T1000 (cell line): Measurements from ENCODE around the gene LRRC31.
A peak's percentile ranks its signal among the peaks of the same experiment; 100 is the strongest.

Experiments used
- DNase-seq: peaks from one replicate; lab custom pipeline; 2025; ENCODE audit warnings: mixed read lengths; lab: John Stamatoyannopoulos, UW

The LRRC31 gene

GRCh38 chr3:169863458-169863899 lies 6.3 kb downstream of the LRRC31 start:
- DNase-seq = no peak

DNA sequence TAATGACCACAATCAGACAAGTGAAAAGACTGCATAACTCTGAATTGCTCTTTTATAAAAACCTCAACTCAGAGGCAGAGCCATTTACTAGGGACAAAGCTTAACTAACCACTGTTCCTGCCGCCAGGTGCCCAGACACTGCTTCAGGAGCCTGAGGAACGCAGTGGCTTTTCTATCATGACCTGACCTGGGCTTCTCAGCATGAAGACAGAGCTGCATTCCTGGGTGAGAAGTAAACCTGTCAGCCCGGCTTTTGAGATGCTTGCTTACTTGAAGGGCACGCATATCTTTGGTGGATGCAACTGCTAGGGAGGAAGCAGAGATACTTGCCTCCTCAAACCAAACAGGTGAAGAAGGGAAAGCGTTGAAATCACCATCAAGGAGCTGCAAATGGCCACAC lies 7.9 kb downstream of the LRRC31 start:
- DNase-seq = no peak

DNA sequence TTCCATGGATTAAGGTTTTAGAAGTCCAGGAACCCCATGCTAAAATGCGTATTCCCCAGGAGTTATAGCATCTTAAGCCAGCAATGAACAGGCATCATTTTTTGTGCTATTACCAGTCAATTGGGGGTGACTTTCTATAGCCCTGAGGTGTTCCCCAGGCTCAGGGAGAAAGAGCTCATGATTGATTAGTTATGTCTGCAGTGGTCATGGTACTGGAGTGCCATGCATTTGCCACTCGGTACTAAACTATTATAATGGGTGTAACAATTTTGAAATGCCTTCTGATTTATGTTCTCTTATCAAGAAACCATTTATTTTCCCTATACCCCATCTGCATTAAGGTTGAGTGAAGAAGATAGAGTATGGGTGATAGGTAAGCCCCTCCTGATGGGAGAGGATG lies 11.9 kb downstream of the LRRC31 start:
- DNase-seq = no peak

GRCh38 chr3:169855514-169855913 lies 14.2 kb downstream of the LRRC31 start:
- DNase-seq = no peak

GRCh38 chr3:169850618-169851017 lies 19.1 kb downstream of the LRRC31 start:
- no peak for DNase-seq

- no peak for DNase-seq
Observed at GRCh38 chr3:169848741-169849140, 21.0 kb downstream of the LRRC31 start.

- no peak for DNase-seq
Observed at GRCh38 chr3:169847896-169848295, 21.8 kb downstream of the LRRC31 start.

- peak; percentile 47 for DNase-seq
Observed at GRCh38 chr3:169846458-169847193, 23.1 kb downstream of the LRRC31 start.

DNA sequence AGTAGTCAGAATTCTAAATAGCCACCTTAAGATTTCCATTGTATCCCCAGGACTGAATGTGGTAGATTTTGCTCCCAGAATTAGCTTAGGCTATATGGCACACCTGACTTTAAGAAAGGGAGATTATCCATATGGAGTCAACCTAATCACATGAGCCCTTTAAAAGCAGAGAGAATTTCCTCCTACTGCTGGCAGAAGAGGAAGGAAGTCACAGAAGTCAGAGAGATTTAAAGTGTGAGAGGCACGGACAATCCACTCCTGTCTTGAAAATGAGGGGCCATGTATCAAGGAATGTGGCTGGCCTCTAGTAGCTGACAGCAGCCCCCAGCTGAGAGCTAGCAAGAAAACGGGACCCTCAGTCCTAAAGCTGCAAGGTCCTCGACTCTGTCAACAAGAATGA lies 26.8 kb downstream of the LRRC31 start:
- no peak for DNase-seq

DNA sequence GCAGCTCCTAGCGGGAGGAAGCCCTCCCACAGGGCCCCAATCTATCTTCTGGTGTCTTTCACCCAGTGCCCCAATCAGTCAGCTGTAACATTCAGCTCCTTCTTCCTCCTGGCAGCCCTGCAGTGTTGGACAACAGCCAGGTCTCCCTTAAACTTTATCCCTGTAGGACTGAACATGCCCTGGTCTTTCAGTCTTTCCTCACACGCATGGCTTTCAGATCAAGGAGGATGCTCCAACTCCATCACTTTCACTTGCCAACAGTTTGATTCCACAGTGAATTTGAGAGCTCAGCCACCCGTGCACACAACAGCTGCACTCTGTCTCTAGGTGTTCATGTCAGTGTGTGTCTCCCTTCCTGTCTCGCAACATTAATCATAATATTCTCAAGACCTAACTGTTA lies 28.6 kb downstream of the LRRC31 start:
- no peak for DNase-seq

- DNase-seq = no peak
Observed at GRCh38 chr3:169838511-169839030, 31.2 kb downstream of the LRRC31 start.

GRCh38 chr3:169836942-169837275 lies 32.8 kb downstream of the LRRC31 start:
- DNase-seq = no peak

- DNase-seq = no peak
Observed at GRCh38 chr3:169836078-169836941, 33.4 kb downstream of the LRRC31 start.

GRCh38 chr3:169835533-169835932 lies 34.2 kb downstream of the LRRC31 start:
- no peak for DNase-seq

DNA sequence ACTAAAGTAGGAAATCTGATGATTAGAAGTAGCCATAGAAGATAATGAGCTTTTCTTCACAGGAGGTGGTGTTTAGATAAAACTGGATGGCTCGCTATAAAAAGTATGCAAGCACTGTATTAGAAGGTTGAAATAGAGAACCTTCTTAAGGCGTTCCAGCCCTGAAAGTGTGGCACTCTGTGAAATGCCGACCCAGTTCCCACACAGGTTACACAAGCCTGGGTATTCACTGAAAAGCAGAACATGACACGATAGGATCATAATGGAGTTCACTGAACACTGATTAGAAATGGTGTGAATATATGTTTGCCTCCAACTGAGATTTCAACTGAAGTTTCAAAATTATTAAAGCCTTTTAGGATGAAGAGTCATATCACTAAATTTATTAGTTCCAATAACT lies 42.0 kb downstream of the LRRC31 start:
- no peak for DNase-seq

DNA sequence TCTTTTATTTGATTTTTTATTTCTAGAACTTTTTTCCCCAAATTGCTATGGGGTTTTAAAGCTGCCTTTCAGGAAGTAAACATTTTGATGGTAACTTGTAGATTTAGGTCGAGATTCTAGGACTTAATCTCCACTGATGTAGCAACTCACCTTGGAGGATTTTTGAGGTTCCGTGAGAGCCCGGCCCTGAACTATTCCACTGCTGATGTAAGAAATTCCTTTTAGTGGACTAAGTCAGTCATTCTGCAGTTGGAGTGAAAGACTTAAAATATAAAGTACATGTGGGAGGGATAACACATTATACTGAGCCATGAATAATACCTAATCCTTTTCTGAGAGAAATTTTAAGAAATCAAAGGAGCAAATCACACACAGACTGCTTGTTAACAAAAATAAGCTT lies 44.4 kb downstream of the LRRC31 start:
- DNase-seq = no peak

DNA sequence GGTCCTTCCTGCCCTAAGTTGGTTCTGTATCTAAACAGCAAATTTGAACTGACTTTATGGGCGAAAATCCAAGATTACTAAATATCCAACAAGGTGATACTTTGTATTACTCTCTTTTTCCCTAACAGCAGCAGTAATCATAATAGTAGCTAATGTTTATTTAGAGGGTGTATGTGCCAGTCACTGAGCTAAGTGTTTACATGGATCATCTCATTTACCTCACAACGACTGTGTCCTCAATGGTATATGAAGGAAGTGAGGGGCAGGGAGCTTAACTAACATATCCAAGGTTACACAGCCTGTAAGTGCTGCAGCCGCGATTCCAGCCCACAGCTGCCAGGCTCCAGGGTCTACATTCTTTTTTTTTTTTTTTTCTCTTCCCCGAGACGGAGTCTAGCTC lies 46.8 kb downstream of the LRRC31 start:
- DNase-seq = no peak

- DNase-seq = no peak
Observed at GRCh38 chr3:169822540-169822939, 47.2 kb downstream of the LRRC31 start.

DNA sequence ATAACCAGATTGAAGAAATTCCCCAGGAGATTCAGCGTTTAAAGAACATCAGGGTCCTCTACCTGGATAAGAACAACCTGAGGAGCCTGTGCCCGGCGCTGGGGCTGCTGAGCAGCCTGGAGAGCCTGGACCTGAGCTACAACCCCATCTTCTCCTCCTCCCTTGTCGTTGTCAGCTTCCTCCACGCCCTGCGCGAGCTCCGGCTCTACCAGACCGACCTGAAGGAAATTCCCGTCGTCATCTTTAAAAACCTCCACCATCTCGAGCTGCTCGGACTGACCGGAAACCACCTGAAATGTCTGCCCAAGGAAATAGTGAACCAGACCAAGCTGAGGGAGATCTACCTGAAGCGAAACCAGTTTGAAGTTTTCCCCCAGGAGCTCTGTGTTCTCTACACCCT lies 47.6 kb downstream of the LRRC31 start:
- no peak for DNase-seq

GRCh38 chr3:169818316-169818715 lies 51.4 kb downstream of the LRRC31 start:
- DNase-seq = no peak

DNA sequence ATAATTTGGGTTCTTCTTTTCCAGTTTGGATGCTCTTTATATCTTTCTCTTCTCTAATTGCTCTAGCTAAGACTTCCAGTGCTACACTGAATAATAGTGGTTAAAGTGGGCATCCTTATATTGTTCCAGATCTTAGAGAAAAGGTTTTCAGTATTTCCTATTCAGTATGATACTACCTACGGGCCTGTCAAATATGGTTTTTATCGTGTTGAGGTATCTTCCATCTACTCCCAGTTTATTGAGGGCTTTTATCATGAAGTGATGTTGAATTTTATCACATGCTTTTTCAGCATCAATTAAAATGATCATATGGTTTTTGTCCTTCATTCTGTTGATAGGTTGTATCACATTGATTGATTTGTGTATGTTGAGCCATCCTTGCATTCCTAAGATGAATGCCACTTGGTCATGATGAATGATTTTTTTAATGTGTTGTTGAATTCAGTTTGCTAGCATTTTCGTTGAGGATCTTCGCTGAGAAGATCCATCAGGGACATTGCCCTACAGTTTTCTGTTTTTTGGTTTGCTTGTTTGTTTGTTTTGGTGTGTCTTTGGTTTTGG lies 54.1 kb downstream of the LRRC31 start:
- DNase-seq = no peak

GRCh38 chr3:169813757-169814517 lies 55.8 kb downstream of the LRRC31 start:
- no peak for DNase-seq
